Umbilical cord (tissue), 2 donors: Measurements from ENCODE around the gene PRDM12. TPM values are rescaled to one million over a fixed set of nuclear protein-coding genes. Genes with fewer than 3 reads are reported as not detected.
"Not testable (repeated sequence)": the region's sequence is repeated elsewhere in the genome, so short reads cannot be mapped to it uniquely, and the experiment has no call there.

Experiments
- DNase-seq: peaks from one replicate; pipeline ENCODE4 v3.0.0-alpha.2; 2015; ENCODE audit warnings: low spot score
- total RNA-seq: library from RNA; depleted of rRNA; stranded (reverse); fragments of >200 nt; gene quantifications from one replicate; pipeline ENCODE4 v1.2.3, GENCODE V29; 2014; ENCODE audit warnings: low replicate concordance; ENCODE audit not compliant: insufficient read depth

The PRDM12 gene
- total RNA-seq, 1 donor from 2014 or later = not detected

- DNase-seq = no peak
Observed at GRCh38 chr9:130663977-130664250, 480 bp upstream of the PRDM12 start.

- DNase-seq = no peak
Observed at GRCh38 chr9:130665029-130665430, 636 bp downstream of the PRDM12 start.

GRCh38 chr9:130665431-130666392, 1.3 kb downstream of the PRDM12 start:
- no peak for DNase-seq

GRCh38 chr9:130666393-130667119, 2.2 kb downstream of the PRDM12 start:
- no peak for DNase-seq

- no peak for DNase-seq
Observed at GRCh38 chr9:130667120-130667435, 2.7 kb downstream of the PRDM12 start.

GRCh38 chr9:130668196-130668595, 3.8 kb downstream of the PRDM12 start:
- no peak for DNase-seq

- no peak for DNase-seq
Observed at GRCh38 chr9:130668659-130669058, 4.3 kb downstream of the PRDM12 start.

- no peak for DNase-seq
Observed at GRCh38 chr9:130669965-130670364, 5.6 kb downstream of the PRDM12 start.

- DNase-seq = no peak
Observed at GRCh38 chr9:130670644-130671043, 6.2 kb downstream of the PRDM12 start.

- no peak for DNase-seq
Observed at GRCh38 chr9:130672466-130672865, 8.1 kb downstream of the PRDM12 start.

GRCh38 chr9:130672933-130673615, 8.7 kb downstream of the PRDM12 start:
- no peak for DNase-seq

- DNase-seq = no peak
Observed at GRCh38 chr9:130675396-130675795, 11.0 kb downstream of the PRDM12 start.

GRCh38 chr9:130677252-130677651, 12.9 kb downstream of the PRDM12 start:
- no peak for DNase-seq

GRCh38 chr9:130680836-130681768, 16.7 kb downstream of the PRDM12 start:
- DNase-seq = peak; percentile 65

- DNase-seq = no peak
Observed at GRCh38 chr9:130681769-130682420, 17.5 kb downstream of the PRDM12 start.

- peak; percentile 71 for DNase-seq
Observed at GRCh38 chr9:130682421-130683121, 18.2 kb downstream of the PRDM12 start.

- no peak for DNase-seq
Observed at GRCh38 chr9:130685104-130685503, 20.7 kb downstream of the PRDM12 start.

GRCh38 chr9:130685945-130686344, 21.6 kb downstream of the PRDM12 start:
- DNase-seq = not testable (repeated sequence)

- DNase-seq = no peak
Observed at GRCh38 chr9:130687615-130688014, 23.2 kb downstream of the PRDM12 start.

- DNase-seq = no peak
Observed at GRCh38 chr9:130688072-130688471, 23.7 kb downstream of the PRDM12 start.
